Osteoblast (primary cell): Measurements from ENCODE around the gene CHRNA4. TPM values are rescaled to one million over a fixed set of nuclear protein-coding genes. Genes with fewer than 3 reads are reported as not detected.

ENCODE experiments used
- DNase-seq: peaks from one replicate; pipeline ENCODE4 v3.0.0; 2011; ENCODE audit warnings: low spot score, mixed read lengths; ENCODE audit not compliant: insufficient read length; ENCODE audit errors: missing footprints
- H2AFZ ChIP-seq: 2 replicates; pipeline ENCODE4 v1.6.0; 2011; ENCODE audit warnings: mild to moderate bottlenecking, low read length
- H3K27ac ChIP-seq: 2 replicates; pipeline ENCODE4 v1.5.1; 2011; ENCODE audit warnings: mild to moderate bottlenecking, low read depth, low read length, moderate library complexity
- H3K27me3 ChIP-seq: 2 replicates; pipeline ENCODE4 v1.6.0; 2012; ENCODE audit warnings: mild to moderate bottlenecking, control low read depth, inconsistent platforms, low read length, moderate library complexity; ENCODE audit not compliant: insufficient read depth
- H3K36me3 ChIP-seq: 2 replicates; pipeline ENCODE4 v1.5.1; 2011; ENCODE audit warnings: mild to moderate bottlenecking, low read length, control low read depth, moderate library complexity; ENCODE audit not compliant: insufficient read depth
- H3K4me1 ChIP-seq: 2 replicates; pipeline ENCODE4 v1.5.1; 2011; ENCODE audit warnings: mild to moderate bottlenecking, low read length, control low read depth, moderate library complexity; ENCODE audit not compliant: insufficient read depth
- H3K4me2 ChIP-seq: 2 replicates; pipeline ENCODE4 v1.6.0; 2011; ENCODE audit warnings: mild to moderate bottlenecking, low read length; ENCODE audit not compliant: insufficient read depth
- H3K4me3 ChIP-seq: fragments of 200-600 bp; sonication (generic); 3 replicates; pipeline ENCODE4 v1.5.1; 2012; ENCODE audit warnings: mild to moderate bottlenecking, low read length, inconsistent platforms; ENCODE audit not compliant: insufficient read depth
- H3K79me2 ChIP-seq: 2 replicates; pipeline ENCODE4 v1.6.0; 2012; ENCODE audit warnings: mild to moderate bottlenecking, low read length, control low read depth, inconsistent platforms; ENCODE audit not compliant: insufficient read depth
- H3K9me3 ChIP-seq: 2 replicates; pipeline ENCODE4 v1.5.1; 2011; ENCODE audit warnings: low read depth, low read length, control low read depth
- H4K20me1 ChIP-seq: 2 replicates; pipeline ENCODE4 v1.6.0; 2012; ENCODE audit warnings: mild to moderate bottlenecking, low read length, control low read depth; ENCODE audit not compliant: insufficient read depth
- CTCF ChIP-seq: IDR thresholded peaks from 2 replicates; pipeline ENCODE4 v1.5.1; 2011; ENCODE audit warnings: mild to moderate bottlenecking, low read depth, low read length, moderate library complexity; ENCODE audit errors: extremely low read depth
- total RNA-seq: library from RNA; depleted of rRNA; stranded (reverse); fragments of >200 nt; gene quantifications from 2 replicates; pipeline ENCODE4 v1.2.3, GENCODE V29; 2012

The CHRNA4 gene
- total RNA-seq, 1 donor: not detected

GRCh38 chr20:63368151-63368550 lies 7.0 kb upstream of the CHRNA4 start:
- Histone ChIP-seq H2AFZ (no peak overlapping the region), H3K4me2 (no peak overlapping the region), H3K27ac (no peak overlapping the region), H3K4me3 (no peak overlapping the region), H4K20me1 (no peaks in the 10 kb centered on the region), H3K27me3 (no peaks in the 10 kb centered on the region), H3K79me2 (no peaks in the 10 kb centered on the region), H3K9me3 (no peaks in the 10 kb centered on the region), H3K36me3 (no peaks in the 10 kb centered on the region), H3K4me1 (no peaks in the 10 kb centered on the region)
- no peak for TF ChIP-seq CTCF
- no peak for DNase-seq

GRCh38 chr20:63367446-63368055 lies 6.4 kb upstream of the CHRNA4 start:
- no peak overlapping the region for H3K27ac ChIP-seq
- no peak overlapping the region for H3K4me3 ChIP-seq
- no peaks in the 10 kb centered on the region for H3K9me3 ChIP-seq
- no peaks in the 10 kb centered on the region for H3K36me3 ChIP-seq
- no peaks in the 10 kb centered on the region for H3K79me2 ChIP-seq
- H2AFZ ChIP-seq: no peak overlapping the region
- TF ChIP-seq CTCF: no peak
- DNase-seq: no peak
- peaks cover 4% of the 10 kb centered on the region for H3K27me3 ChIP-seq
- no peaks in the 10 kb centered on the region for H3K4me1 ChIP-seq
- no peaks in the 10 kb centered on the region for H4K20me1 ChIP-seq
- no peak overlapping the region for H3K4me2 ChIP-seq

- DNase-seq: no peak
- Histone ChIP-seq H3K79me2 (no peaks in the 10 kb centered on the region), H3K36me3 (no peaks in the 10 kb centered on the region), H4K20me1 (no peaks in the 10 kb centered on the region), H3K4me1 (no peaks in the 10 kb centered on the region), H3K4me3 (no peak overlapping the region), H3K27ac (no peak overlapping the region), H2AFZ (no peak overlapping the region), H3K27me3 (peaks cover 4% of the 10 kb centered on the region), H3K9me3 (no peaks in the 10 kb centered on the region), H3K4me2 (no peak overlapping the region)
- no peak for TF ChIP-seq CTCF
These were observed 5.5 kb upstream of the CHRNA4 start for GRCh38 chr20:63366390-63367365.
